ENCODE data around the gene CCDC192. TPM values are rescaled to one million over a fixed set of nuclear protein-coding genes. Genes with fewer than 3 reads are reported as not detected.

The CCDC192 gene
- total RNA-seq, 3 donors from 2014 or later = 1.3 TPM; not detected in 2

- intact Hi-C loops (cut with DNase I; ENCODE audit: low total_unique reads) = no loop called here
- Histone ChIP-seq H3K36me3 (no peaks in the 10 kb centered on the region), H3K9me3 (no peaks in the 10 kb centered on the region), H3K27ac (peak overlapping the region in 1 of 2 donors; percentile 4), H3K4me3 (no peak overlapping the region), H3K4me1 (no peaks in the 10 kb centered on the region), H3K27me3 (no peaks in the 10 kb centered on the region)
- no peak for DNase-seq (ENCODE audit: low spot score in 2 of 2)
- no peak for TF ChIP-seq CTCF (IDR thresholded peaks at IDR 0.05)
- no peak for TF ChIP-seq POLR2A (IDR thresholded peaks at IDR 0.05)
- TF ChIP-seq POLR2AphosphoS5 (IDR thresholded peaks at IDR 0.05) = no peak
Measured at GRCh38 chr5:127830157-127830556, 127.0 kb downstream of the CCDC192 start.

GRCh38 chr5:127830829-127831598 lies 127.8 kb downstream of the CCDC192 start:
- H3K4me1 ChIP-seq = no peaks in the 10 kb centered on the region
- no peaks in the 10 kb centered on the region for H3K27me3 ChIP-seq
- TF ChIP-seq POLR2AphosphoS5 (IDR thresholded peaks at IDR 0.05) (no peak), CTCF (IDR thresholded peaks at IDR 0.05) (no peak), POLR2A (IDR thresholded peaks at IDR 0.05) (no peak)
- no peaks in the 10 kb centered on the region for H3K36me3 ChIP-seq
- no peak for DNase-seq (ENCODE audit: low spot score in 2 of 2)
- H3K4me3 ChIP-seq = no peak overlapping the region
- H3K9me3 ChIP-seq = peaks cover 0 to 1% of the 10 kb centered on the region in 2 donors
- H3K27ac ChIP-seq = peak overlapping the region in 1 of 2 donors; percentile 4
- intact Hi-C loops (cut with DNase I; ENCODE audit: low total_unique reads) = no loop called here

- intact Hi-C loops (cut with DNase I; ENCODE audit: low total_unique reads) = no loop called here
- no peak for DNase-seq (ENCODE audit: low spot score in 2 of 2)
- Histone ChIP-seq H3K4me1 (no peaks in the 10 kb centered on the region), H3K9me3 (peaks cover 0 to 4% of the 10 kb centered on the region in 2 donors), H3K4me3 (no peak overlapping the region), H3K36me3 (no peaks in the 10 kb centered on the region), H3K27ac (no peak overlapping the region), H3K27me3 (no peaks in the 10 kb centered on the region)
- TF ChIP-seq POLR2A (IDR thresholded peaks at IDR 0.05) (no peak), POLR2AphosphoS5 (IDR thresholded peaks at IDR 0.05) (no peak), CTCF (IDR thresholded peaks at IDR 0.05) (no peak)
Measured at GRCh38 chr5:127832067-127832466, 128.9 kb downstream of the CCDC192 start.

- TF ChIP-seq POLR2AphosphoS5 (IDR thresholded peaks at IDR 0.05) (no peak), POLR2A (IDR thresholded peaks at IDR 0.05) (no peak), CTCF (IDR thresholded peaks at IDR 0.05) (no peak)
- no peak for DNase-seq (ENCODE audit: low spot score in 2 of 2)
- no peak overlapping the region for H3K27ac ChIP-seq
- H3K4me3 ChIP-seq = no peak overlapping the region
- H3K36me3 ChIP-seq = no peaks in the 10 kb centered on the region
- no peaks in the 10 kb centered on the region for H3K4me1 ChIP-seq
- H3K27me3 ChIP-seq = no peaks in the 10 kb centered on the region
- intact Hi-C loops (cut with DNase I; ENCODE audit: low total_unique reads) = no loop called here
- peaks cover 0 to 4% of the 10 kb centered on the region in 2 donors for H3K9me3 ChIP-seq
Measured at GRCh38 chr5:127834094-127834531, 130.9 kb downstream of the CCDC192 start.

GRCh38 chr5:127834554-127834953 lies 131.4 kb downstream of the CCDC192 start:
- no peaks in the 10 kb centered on the region for H3K27me3 ChIP-seq
- no peak overlapping the region for H3K4me3 ChIP-seq
- H3K27ac ChIP-seq = no peak overlapping the region
- H3K4me1 ChIP-seq = no peaks in the 10 kb centered on the region
- TF ChIP-seq CTCF (IDR thresholded peaks at IDR 0.05) = no peak
- no peak for TF ChIP-seq POLR2A (IDR thresholded peaks at IDR 0.05)
- TF ChIP-seq POLR2AphosphoS5 (IDR thresholded peaks at IDR 0.05) = no peak
- no peaks in the 10 kb centered on the region for H3K36me3 ChIP-seq
- H3K9me3 ChIP-seq = peaks cover 0 to 4% of the 10 kb centered on the region in 2 donors
- intact Hi-C loops (cut with DNase I; ENCODE audit: low total_unique reads) = no loop called here
- no peak for DNase-seq (ENCODE audit: low spot score in 2 of 2)
